Fibroblast of villous mesenchyme (primary cell): ENCODE results near the gene EXT2. TPM values are rescaled to one million over a fixed set of nuclear protein-coding genes. Genes with fewer than 3 reads are reported as not detected.

ENCODE experiments used
- DNase-seq: peaks from one replicate; pipeline ENCODE4 v3.0.0-alpha.2; 2010; ENCODE audit warnings: low read depth
- H3K4me3 ChIP-seq: 2 replicates; pipeline ENCODE4 v1.5.1; 2011; ENCODE audit warnings: low read depth, mild to moderate bottlenecking, low read length
- CTCF ChIP-seq: IDR thresholded peaks from 2 replicates; pipeline ENCODE4 v1.5.1; 2012; ENCODE audit warnings: low read depth, mild to moderate bottlenecking, low read length; ENCODE audit not compliant: insufficient read depth
- total RNA-seq: library from RNA; depleted of rRNA; stranded (reverse); fragments of >200 nt; gene quantifications from 2 replicates; pipeline ENCODE4 v1.2.3, GENCODE V29; 2012

Gene EXT2
- total RNA-seq, 1 donor, result 161 TPM

- no peak for DNase-seq
- TF ChIP-seq CTCF, result no peak
- no peak overlapping the region for H3K4me3 ChIP-seq
Observed at GRCh38 chr11:44150401-44150800, 54.9 kb downstream of the EXT2 start.

- no peak overlapping the region for H3K4me3 ChIP-seq
- TF ChIP-seq CTCF, result no peak
- DNase-seq, result no peak
Observed at GRCh38 chr11:44157019-44157418, 61.5 kb downstream of the EXT2 start.

- no peak for DNase-seq
- no peak for TF ChIP-seq CTCF
- H3K4me3 ChIP-seq, result no peak overlapping the region
Observed at GRCh38 chr11:44158384-44158783, 62.9 kb downstream of the EXT2 start.

- no peak overlapping the region for H3K4me3 ChIP-seq
- TF ChIP-seq CTCF, result no peak
- DNase-seq, result no peak
Observed at GRCh38 chr11:44159848-44160721, 64.6 kb downstream of the EXT2 start.

GRCh38 chr11:44162004-44162403 lies 66.5 kb downstream of the EXT2 start:
- no peak for TF ChIP-seq CTCF
- no peak for DNase-seq
- no peak overlapping the region for H3K4me3 ChIP-seq

GRCh38 chr11:44162662-44163061 lies 67.2 kb downstream of the EXT2 start:
- no peak overlapping the region for H3K4me3 ChIP-seq
- TF ChIP-seq CTCF, result no peak
- DNase-seq, result no peak
